ENCODE data around the gene CABP2.
"Not testable (repeated sequence)": the region's sequence is repeated elsewhere in the genome, so short reads cannot be mapped to it uniquely, and the experiment has no call there.

Gene CABP2

DNA sequence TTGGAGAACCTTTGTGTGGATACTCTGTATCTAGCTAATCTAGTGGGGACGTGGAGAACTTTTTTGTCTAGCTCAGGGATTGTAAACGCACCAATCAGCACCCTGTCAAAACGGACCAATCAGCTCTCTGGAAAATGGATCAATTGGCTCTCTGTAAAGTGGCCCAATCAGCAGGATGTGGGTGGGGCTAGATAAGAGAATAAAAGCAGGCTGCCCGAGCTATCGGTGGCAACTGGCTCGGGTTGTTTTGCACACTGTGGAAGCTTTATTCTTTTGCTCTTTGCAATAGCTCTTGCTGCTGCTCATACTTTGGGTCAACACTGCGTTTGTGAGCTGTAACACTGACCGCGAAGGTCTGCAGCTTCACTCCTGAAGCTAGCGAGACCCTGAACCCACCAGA lies 46.6 kb downstream of the CABP2 start:
- H3K4me1 ChIP-seq (ENCODE audit: control insufficient read depth, insufficient read depth, low read length); H3K9me3 ChIP-seq (ENCODE audit: control insufficient read depth, insufficient read depth, low read depth, low read length); H3K4me3 ChIP-seq (ENCODE audit: low read depth, low read length); CTCF ChIA-PET; H3K27ac ChIP-seq (ENCODE audit: extremely low read depth, low read depth, low read length); H3K36me3 ChIP-seq (ENCODE audit: control insufficient read depth in 2 of 2, insufficient read depth in 1 of 2, low read length in 2 of 2): not testable (repeated sequence)
- POLR2A ChIA-PET: interaction anchor here (0.6 kb wide), 1 partner anchor 33 kb away, joined by 3 read pairs; the partner anchor contains the start of gene CORO1B

DNA sequence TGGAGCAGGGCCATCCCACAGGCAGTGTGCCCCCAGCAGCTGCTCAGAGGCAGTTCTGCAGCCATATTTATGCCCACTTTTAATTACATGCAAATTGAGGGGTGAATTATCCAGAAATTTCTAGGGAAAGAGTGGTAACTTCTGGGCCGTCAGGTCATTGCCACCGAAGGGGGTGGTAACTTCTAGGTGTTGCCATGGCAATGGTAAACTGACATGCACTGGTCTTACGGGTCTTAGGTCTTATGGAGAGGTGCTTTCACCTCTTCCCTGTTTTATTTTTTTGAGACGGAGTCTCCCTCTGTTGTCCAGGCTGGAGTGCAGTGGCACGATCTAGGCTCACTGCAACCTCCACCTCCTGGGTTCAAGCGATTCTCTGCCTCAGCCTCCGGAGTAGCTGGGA lies 50.4 kb downstream of the CABP2 start:
- H3K4me1 ChIP-seq (ENCODE audit: control insufficient read depth, insufficient read depth, low read length): no peaks in the 10 kb centered on the region
- no peaks in the 10 kb centered on the region for H3K9me3 ChIP-seq (ENCODE audit: control insufficient read depth, insufficient read depth, low read depth, low read length)
- H3K4me3 ChIP-seq (ENCODE audit: low read depth, low read length): no peak overlapping the region
- no peak overlapping the region for H3K27ac ChIP-seq (ENCODE audit: extremely low read depth, low read depth, low read length)
- no peaks in the 10 kb centered on the region for H3K36me3 ChIP-seq (ENCODE audit: control insufficient read depth in 2 of 2, insufficient read depth in 1 of 2, low read length in 2 of 2)
- TF ChIP-seq ZNF266 (tag by site-specific recombination; IDR thresholded peaks at IDR 0.05; ENCODE audit: low read depth) (no peak), SALL2 (tag by site-specific recombination; IDR thresholded peaks at IDR 0.05; ENCODE audit: borderline replicate concordance) (no peak), MEIS1 (CRISPR knock-in tag; IDR thresholded peaks at IDR 0.05; ENCODE audit: borderline replicate concordance) (no peak), ZNF211 (tag by site-specific recombination; IDR thresholded peaks at IDR 0.05; ENCODE audit: low read depth) (no peak), ZNF155 (tag by site-specific recombination; IDR thresholded peaks at IDR 0.05) (no peak), ZNF138 (tag by site-specific recombination; IDR thresholded peaks at IDR 0.05; ENCODE audit: borderline replicate concordance) (no peak), HOXD13 (CRISPR knock-in tag; IDR thresholded peaks at IDR 0.05; ENCODE audit: borderline replicate concordance) (no peak)
- POLR2A ChIA-PET: no interaction called here
- CTCF ChIA-PET: interaction anchor here (0.6 to 1.2 kb wide), 2 partner anchors 142 to 221 kb away, joined by 3 read pairs; no protein-coding TSS in a partner anchor

DNA sequence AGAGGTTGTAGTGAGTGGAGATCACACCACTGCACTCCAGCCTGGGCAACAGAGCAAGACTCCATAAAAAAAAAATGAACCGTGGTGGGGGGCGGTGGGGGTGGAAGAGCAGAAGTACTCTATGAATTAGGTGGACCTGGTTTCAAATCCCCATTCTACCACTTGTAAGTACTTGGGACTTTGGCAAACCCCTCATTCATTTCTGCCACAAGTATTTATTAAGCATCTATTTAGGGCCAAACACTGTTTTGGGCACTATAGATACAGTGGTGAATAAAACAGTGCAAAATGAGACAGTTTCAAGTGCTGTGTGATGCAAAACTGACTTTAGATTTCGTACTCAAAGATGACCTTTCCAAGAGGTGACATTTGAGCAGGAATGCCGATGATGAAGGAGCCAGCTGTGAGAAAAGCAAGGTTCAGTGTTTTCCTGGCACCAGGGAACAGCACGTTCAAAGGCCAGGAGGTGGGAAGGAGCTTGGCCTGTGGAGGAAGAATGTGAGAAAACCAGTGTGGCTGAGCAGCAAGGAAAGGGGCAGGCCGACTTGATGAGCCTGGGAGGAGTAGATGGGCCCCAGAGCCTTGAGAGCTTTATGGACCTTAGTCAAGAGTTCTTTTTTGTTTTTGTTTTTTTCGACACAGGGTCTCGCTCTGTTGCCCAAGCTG lies 52.8 kb downstream of the CABP2 start:
- no peak overlapping the region for H3K27ac ChIP-seq (ENCODE audit: extremely low read depth, low read depth, low read length)
- H3K4me1 ChIP-seq (ENCODE audit: control insufficient read depth, insufficient read depth, low read length): no peaks in the 10 kb centered on the region
- POLR2A ChIA-PET: interaction anchor here (0.7 kb wide), 1 partner anchor 32 kb away, joined by 3 read pairs; no protein-coding TSS in a partner anchor
- no peaks in the 10 kb centered on the region for H3K36me3 ChIP-seq (ENCODE audit: control insufficient read depth in 2 of 2, insufficient read depth in 1 of 2, low read length in 2 of 2)
- no peaks in the 10 kb centered on the region for H3K9me3 ChIP-seq (ENCODE audit: control insufficient read depth, insufficient read depth, low read depth, low read length)
- CTCF ChIA-PET: interaction anchor here (0.6 to 1.4 kb wide), 3 partner anchors 31 to 79 kb away, joined by 3 to 7 read pairs (median 3); partner anchors contain the start of genes PPP1CA and RAD9A
- H3K4me3 ChIP-seq (ENCODE audit: low read depth, low read length): no peak overlapping the region
- no peak for TF ChIP-seq ZNF274 (IDR thresholded peaks at IDR 0.05; ENCODE audit: low read length)
- TF ChIP-seq ZNF274 (tag by site-specific recombination; IDR thresholded peaks at IDR 0.05; ENCODE audit: borderline replicate concordance): no peak
- no peak for TF ChIP-seq EGR2 (tag by site-specific recombination; IDR thresholded peaks at IDR 0.05; ENCODE audit: low read depth)
- no peak for TF ChIP-seq ZNF132 (tag by site-specific recombination; IDR thresholded peaks at IDR 0.05; ENCODE audit: borderline replicate concordance)
- TF ChIP-seq ZNF426 (tag by site-specific recombination; IDR thresholded peaks at IDR 0.05): no peak
- TF ChIP-seq KLF16 (tag by site-specific recombination; IDR thresholded peaks at IDR 0.05): no peak
- TF ChIP-seq ZNF664 (tag by site-specific recombination; IDR thresholded peaks at IDR 0.05): peak; percentile 52
- peak; percentile 78 for TF ChIP-seq ZNF623 (tag by site-specific recombination; IDR thresholded peaks at IDR 0.05)
- no peak for TF ChIP-seq ZNF324 (tag by site-specific recombination; IDR thresholded peaks at IDR 0.05)
- TF ChIP-seq ZNF211 (tag by site-specific recombination; IDR thresholded peaks at IDR 0.05; ENCODE audit: low read depth): no peak

DNA sequence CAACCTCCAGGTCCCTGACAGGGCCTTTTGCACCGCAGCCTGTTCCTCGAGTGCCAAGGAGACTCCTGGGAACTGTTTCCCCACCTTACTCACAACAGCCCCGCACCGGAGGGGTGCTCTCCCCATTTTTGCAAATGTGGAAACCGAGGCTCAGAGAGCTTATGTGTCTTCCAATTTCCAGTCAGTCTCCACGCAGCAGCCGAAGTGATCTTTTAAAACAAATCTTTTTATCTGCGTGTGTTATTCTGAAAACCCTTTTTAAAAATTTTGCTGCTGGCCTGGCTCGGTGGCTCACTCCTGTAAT lies 53.8 kb downstream of the CABP2 start:
- TF ChIP-seq ZNF335 (tag by site-specific recombination; conservative IDR thresholded peaks at IDR 0.05): peak; percentile 52; the same call in 1 of the 2 replicates
- 0 out of 2 replicates have a peak, but pooled peaks have one; percentile 4 for TF ChIP-seq SP3 (tag by site-specific recombination; IDR thresholded peaks at IDR 0.05)
- TF ChIP-seq ZNF366 (tag by site-specific recombination; conservative IDR thresholded peaks at IDR 0.05): no peak
- peak overlapping the region; percentile 46 for H3K4me3 ChIP-seq (ENCODE audit: low read depth, low read length)
- CTCF ChIA-PET: interaction anchor here (0.9 to 1.9 kb wide), 3 partner anchors 68 to 81 kb away, joined by 3 to 10 read pairs (median 7); partner anchors contain the start of genes PPP1CA and RAD9A
- H3K4me1 ChIP-seq (ENCODE audit: control insufficient read depth, insufficient read depth, low read length): no peaks in the 10 kb centered on the region
- no peaks in the 10 kb centered on the region for H3K9me3 ChIP-seq (ENCODE audit: control insufficient read depth, insufficient read depth, low read depth, low read length)
- no peaks in the 10 kb centered on the region for H3K36me3 ChIP-seq (ENCODE audit: control insufficient read depth in 2 of 2, insufficient read depth in 1 of 2, low read length in 2 of 2)
- no peak overlapping the region for H3K27ac ChIP-seq (ENCODE audit: extremely low read depth, low read depth, low read length)
- POLR2A ChIA-PET: interaction anchor here (1.0 to 2.8 kb wide), 8 partner anchors 14 to 114 kb away, joined by 3 to 23 read pairs (median 5); partner anchors contain the start of genes AIP, GSTP1, PITPNM1 and PPP1CA

Data from HEK293 (cell line).